AG09319 (cell line): ENCODE results near the gene SERPIND1.

ENCODE experiments used
- DNase-seq: peaks from one replicate; pipeline ENCODE4 v3.0.0-alpha.2; 2010; ENCODE audit warnings: low read depth; ENCODE audit errors: extremely low read depth
- CTCF ChIP-seq: IDR thresholded peaks from 2 replicates; pipeline ENCODE4 v1.5.1; 2011; ENCODE audit warnings: low read depth, mild to moderate bottlenecking, inconsistent platforms, low read length, moderate library complexity

The SERPIND1 gene

GRCh38 chr22:20771918-20772625 lies 1.8 kb upstream of the SERPIND1 start:
- no peak for TF ChIP-seq CTCF
- no peak for DNase-seq

GRCh38 chr22:20774882-20775281 lies 969 bp downstream of the SERPIND1 start:
- DNase-seq: no peak
- no peak for TF ChIP-seq CTCF

GRCh38 chr22:20775342-20775895 lies 1.5 kb downstream of the SERPIND1 start:
- DNase-seq: no peak
- TF ChIP-seq CTCF: no peak

- no peak for DNase-seq
- no peak for TF ChIP-seq CTCF
These were observed 2.9 kb downstream of the SERPIND1 start for GRCh38 chr22:20776624-20777405.

GRCh38 chr22:20777420-20778177 lies 3.7 kb downstream of the SERPIND1 start:
- peak; percentile 76 for DNase-seq
- TF ChIP-seq CTCF: peak; percentile 22

GRCh38 chr22:20779014-20779817 lies 5.3 kb downstream of the SERPIND1 start:
- no peak for DNase-seq
- TF ChIP-seq CTCF: no peak
